HG03095 (cell line): ENCODE results near the gene NALCN.

Experiments
- ATAC-seq: cut with Tn5 transposase; IDR thresholded peaks from one replicate; pipeline ENCODE4 v1.9.1; 2021; ENCODE audit warnings: moderate library complexity; ENCODE audit not compliant: unreplicated experiment

The NALCN gene

GRCh38 chr13:101291646-101292515, 124.4 kb downstream of the NALCN start:
- no peak for ATAC-seq

- no peak for ATAC-seq
Measured at GRCh38 chr13:101291206-101291605, 125.1 kb downstream of the NALCN start.

- ATAC-seq = no peak
Measured at GRCh38 chr13:101289764-101290163, 126.5 kb downstream of the NALCN start.

GRCh38 chr13:101283782-101284181, 132.5 kb downstream of the NALCN start:
- ATAC-seq = no peak

- ATAC-seq = no peak
Measured at GRCh38 chr13:101272886-101273285, 143.4 kb downstream of the NALCN start.

GRCh38 chr13:101271681-101272245, 144.5 kb downstream of the NALCN start:
- no peak for ATAC-seq

GRCh38 chr13:101267656-101268055, 148.7 kb downstream of the NALCN start:
- no peak for ATAC-seq

- ATAC-seq = no peak
Measured at GRCh38 chr13:101265934-101266333, 150.4 kb downstream of the NALCN start.

GRCh38 chr13:101264931-101265330, 151.4 kb downstream of the NALCN start:
- ATAC-seq = no peak

GRCh38 chr13:101262306-101262705, 154.0 kb downstream of the NALCN start:
- no peak for ATAC-seq

GRCh38 chr13:101258509-101258908, 157.8 kb downstream of the NALCN start:
- no peak for ATAC-seq

GRCh38 chr13:101258071-101258470, 158.2 kb downstream of the NALCN start:
- ATAC-seq = peak; percentile 100

GRCh38 chr13:101248739-101249514, 167.4 kb downstream of the NALCN start:
- ATAC-seq = no peak

- ATAC-seq = no peak
Measured at GRCh38 chr13:101242720-101243119, 173.6 kb downstream of the NALCN start.

GRCh38 chr13:101238555-101238954, 177.8 kb downstream of the NALCN start:
- ATAC-seq = no peak

- ATAC-seq = no peak
Measured at GRCh38 chr13:101231751-101232428, 184.4 kb downstream of the NALCN start.

GRCh38 chr13:101230271-101230890, 185.9 kb downstream of the NALCN start:
- no peak for ATAC-seq

GRCh38 chr13:101219609-101220265, 196.6 kb downstream of the NALCN start:
- no peak for ATAC-seq

- ATAC-seq = no peak
Measured at GRCh38 chr13:101218484-101218883, 197.8 kb downstream of the NALCN start.

GRCh38 chr13:101217086-101217485, 199.2 kb downstream of the NALCN start:
- ATAC-seq = no peak
